ENCODE data around the gene GPR137.

DNA sequence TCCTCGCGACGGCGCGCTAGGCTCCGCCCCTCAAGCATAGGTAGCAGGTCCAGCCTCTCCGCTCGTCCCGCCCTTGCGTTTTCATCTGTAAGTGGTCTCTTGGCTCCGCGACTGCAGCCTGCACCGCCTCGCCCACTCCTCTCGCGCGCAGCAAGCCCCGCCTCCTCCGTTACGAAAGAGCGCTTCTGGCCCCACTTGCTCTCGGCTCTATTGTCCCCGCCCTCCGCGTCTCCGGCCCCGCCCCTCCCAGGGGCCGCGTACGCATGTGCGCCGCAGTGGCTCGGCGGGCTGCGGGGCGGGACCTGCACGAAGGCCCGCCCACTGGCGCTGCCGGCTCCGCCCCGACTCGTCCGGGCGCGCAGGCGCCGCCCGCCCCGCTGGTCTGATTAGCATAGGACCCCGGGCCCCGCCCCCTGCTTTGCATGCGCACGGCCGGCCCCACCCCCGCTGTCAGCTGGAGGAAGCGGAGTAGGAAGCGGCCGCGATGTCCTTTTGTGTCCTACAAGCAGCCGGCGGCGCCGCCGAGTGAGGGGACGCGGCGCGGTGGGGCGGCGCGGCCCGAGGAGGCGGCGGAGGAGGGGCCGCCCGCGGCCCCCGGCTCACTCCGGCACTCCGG is 19.5 kb downstream of the GPR137 start, which contains the start of gene ESRRA:
- TF ChIP-seq, protein P1, sequence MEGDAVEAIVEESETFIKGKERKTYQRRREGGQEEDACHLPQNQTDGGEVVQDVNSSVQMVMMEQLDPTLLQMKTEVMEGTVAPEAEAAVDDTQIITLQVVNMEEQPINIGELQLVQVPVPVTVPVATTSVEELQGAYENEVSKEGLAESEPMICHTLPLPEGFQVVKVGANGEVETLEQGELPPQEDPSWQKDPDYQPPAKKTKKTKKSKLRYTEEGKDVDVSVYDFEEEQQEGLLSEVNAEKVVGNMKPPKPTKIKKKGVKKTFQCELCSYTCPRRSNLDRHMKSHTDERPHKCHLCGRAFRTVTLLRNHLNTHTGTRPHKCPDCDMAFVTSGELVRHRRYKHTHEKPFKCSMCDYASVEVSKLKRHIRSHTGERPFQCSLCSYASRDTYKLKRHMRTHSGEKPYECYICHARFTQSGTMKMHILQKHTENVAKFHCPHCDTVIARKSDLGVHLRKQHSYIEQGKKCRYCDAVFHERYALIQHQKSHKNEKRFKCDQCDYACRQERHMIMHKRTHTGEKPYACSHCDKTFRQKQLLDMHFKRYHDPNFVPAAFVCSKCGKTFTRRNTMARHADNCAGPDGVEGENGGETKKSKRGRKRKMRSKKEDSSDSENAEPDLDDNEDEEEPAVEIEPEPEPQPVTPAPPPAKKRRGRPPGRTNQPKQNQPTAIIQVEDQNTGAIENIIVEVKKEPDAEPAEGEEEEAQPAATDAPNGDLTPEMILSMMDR (conservative IDR thresholded peaks at IDR 0.05; ENCODE audit: low read length) = no peak
- TF ChIP-seq EZH2phosphoT487 (IDR thresholded peaks at IDR 0.05; ENCODE audit: borderline replicate concordance, low read depth, low read length) = no peak

All from OCI-LY7 (cell line).